KOPT-K1 (cell line): Measurements from ENCODE around the gene EPHB6.
A peak's percentile ranks its signal among the peaks of the same experiment; 100 is the strongest.

Source experiments
- H3K27ac ChIP-seq: fragments of 200-600 bp; sonication (generic); 2 replicates; pipeline ENCODE4 v1.5.1; 2016; ENCODE audit warnings: antibody characterized with exemption, mild to moderate bottlenecking, low read depth, low read length; ENCODE audit not compliant: poor library complexity, severe bottlenecking
- H3K36me3 ChIP-seq: fragments of 200-600 bp; sonication (generic); 2 replicates; pipeline ENCODE4 v1.5.1; 2017; ENCODE audit warnings: antibody characterized with exemption, mild to moderate bottlenecking, low read length, moderate library complexity; ENCODE audit not compliant: insufficient read depth
- H3K9me3 ChIP-seq: fragments of 200-600 bp; sonication (generic); 2 replicates; pipeline ENCODE4 v1.5.1; 2017; ENCODE audit warnings: antibody characterized with exemption, low read length, mild to moderate bottlenecking; ENCODE audit not compliant: insufficient read depth, poor library complexity, severe bottlenecking

EPHB6 gene, protein sequence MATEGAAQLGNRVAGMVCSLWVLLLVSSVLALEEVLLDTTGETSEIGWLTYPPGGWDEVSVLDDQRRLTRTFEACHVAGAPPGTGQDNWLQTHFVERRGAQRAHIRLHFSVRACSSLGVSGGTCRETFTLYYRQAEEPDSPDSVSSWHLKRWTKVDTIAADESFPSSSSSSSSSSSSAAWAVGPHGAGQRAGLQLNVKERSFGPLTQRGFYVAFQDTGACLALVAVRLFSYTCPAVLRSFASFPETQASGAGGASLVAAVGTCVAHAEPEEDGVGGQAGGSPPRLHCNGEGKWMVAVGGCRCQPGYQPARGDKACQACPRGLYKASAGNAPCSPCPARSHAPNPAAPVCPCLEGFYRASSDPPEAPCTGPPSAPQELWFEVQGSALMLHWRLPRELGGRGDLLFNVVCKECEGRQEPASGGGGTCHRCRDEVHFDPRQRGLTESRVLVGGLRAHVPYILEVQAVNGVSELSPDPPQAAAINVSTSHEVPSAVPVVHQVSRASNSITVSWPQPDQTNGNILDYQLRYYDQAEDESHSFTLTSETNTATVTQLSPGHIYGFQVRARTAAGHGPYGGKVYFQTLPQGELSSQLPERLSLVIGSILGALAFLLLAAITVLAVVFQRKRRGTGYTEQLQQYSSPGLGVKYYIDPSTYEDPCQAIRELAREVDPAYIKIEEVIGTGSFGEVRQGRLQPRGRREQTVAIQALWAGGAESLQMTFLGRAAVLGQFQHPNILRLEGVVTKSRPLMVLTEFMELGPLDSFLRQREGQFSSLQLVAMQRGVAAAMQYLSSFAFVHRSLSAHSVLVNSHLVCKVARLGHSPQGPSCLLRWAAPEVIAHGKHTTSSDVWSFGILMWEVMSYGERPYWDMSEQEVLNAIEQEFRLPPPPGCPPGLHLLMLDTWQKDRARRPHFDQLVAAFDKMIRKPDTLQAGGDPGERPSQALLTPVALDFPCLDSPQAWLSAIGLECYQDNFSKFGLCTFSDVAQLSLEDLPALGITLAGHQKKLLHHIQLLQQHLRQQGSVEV

DNA sequence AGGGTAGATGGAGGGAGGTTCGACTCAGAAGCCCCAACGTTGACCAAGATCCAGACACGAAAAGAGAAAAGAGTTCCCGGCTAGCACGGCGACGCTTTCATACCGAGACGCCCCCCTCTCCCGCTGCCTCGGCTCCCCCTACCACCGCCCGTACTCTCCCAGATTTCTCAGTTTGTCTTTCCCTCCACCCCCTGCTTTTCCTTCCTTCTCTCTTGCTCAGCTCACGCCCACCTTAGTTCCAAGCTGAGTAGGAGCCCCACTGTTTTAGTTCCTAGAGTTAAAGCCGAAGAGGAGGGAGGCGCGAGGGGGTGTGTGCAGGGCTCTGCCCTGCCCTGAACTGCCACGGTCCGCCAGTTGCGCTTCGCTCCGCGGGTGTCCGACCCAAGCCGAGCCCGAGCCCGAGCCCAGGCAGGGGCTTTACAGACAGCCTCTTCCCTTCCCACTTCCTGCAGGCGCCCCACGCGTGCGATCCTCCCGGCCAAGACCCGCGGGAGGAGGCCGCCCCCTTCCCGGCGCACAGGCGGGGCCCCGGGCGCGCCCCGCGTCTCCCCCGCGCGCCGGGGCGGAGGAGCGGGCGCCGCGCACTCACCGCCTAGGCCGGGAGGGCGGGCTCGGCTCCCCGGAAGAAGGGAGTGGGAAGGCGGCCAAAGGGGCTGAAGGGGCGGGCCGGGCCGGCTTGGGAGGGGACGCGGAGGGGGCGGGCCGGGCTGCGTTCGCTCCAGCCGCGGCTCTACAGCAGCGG, at the start of gene EPHB6:
Gene EPHB6 (plus strand): TSS at position 705 of the 742 bp plus-strand sequence. CDS start 8,152 bp downstream, outside the sequence.
- H3K36me3 ChIP-seq, result peaks cover 18% of the 10 kb centered on the region
- no peaks in the 10 kb centered on the region for H3K9me3 ChIP-seq
- H3K27ac ChIP-seq, result peak within 1 kb of the TSS; percentile 75

DNA sequence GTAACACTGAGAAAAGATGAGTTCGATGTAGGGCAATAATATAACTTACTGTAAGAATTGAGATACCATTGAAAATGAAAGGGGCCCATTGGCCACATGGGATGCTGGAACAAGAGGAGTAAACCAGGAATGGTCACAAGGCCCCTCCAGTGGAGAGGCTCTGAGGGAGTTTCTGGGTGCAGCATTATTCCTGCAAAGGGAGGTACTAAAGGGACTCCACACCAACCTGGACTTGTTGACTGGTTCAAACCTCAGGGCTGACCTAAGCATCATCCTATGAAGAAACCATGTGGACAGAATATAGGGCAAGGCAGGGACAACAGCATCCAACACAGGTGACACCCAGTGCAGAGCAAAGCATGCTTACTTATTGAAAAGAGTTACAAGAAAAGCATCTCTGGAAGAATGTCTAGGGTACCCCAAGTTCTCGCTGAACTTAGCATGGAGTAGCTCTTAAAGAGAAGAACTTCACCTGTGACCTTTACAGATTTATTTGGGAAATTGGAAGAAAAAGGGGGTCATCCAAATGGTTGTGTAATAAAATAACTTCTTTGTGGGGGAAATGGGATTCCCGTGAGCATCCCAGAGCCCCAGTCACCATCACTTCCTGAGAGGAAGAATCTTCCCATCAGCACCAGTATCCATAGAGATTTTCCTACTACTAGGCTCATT, 49.4 kb upstream of the EPHB6 start:
- Histone ChIP-seq H3K27ac (peak overlapping the region; percentile 100), H3K36me3 (peaks cover 39% of the 10 kb centered on the region), H3K9me3 (no peaks in the 10 kb centered on the region)

DNA sequence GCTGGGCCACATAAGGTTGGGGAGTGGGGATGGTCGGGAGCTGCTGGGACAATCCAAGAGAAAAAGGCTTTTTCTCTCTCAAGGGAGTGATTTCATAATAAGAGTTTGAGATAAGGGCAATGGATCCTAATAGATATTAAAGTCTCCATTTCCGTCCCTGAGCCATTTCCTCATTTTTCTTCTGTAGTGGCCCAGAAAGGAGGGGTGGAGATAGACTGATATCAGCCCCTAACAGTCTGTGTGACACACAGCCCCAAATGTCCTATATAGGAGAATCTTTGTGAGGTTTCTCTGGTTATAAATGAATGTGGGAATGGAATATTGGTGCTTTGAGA, 48.9 kb upstream of the EPHB6 start:
- Histone ChIP-seq H3K36me3 (peaks cover 34% of the 10 kb centered on the region), H3K9me3 (no peaks in the 10 kb centered on the region), H3K27ac (peak overlapping the region; percentile 100)

DNA sequence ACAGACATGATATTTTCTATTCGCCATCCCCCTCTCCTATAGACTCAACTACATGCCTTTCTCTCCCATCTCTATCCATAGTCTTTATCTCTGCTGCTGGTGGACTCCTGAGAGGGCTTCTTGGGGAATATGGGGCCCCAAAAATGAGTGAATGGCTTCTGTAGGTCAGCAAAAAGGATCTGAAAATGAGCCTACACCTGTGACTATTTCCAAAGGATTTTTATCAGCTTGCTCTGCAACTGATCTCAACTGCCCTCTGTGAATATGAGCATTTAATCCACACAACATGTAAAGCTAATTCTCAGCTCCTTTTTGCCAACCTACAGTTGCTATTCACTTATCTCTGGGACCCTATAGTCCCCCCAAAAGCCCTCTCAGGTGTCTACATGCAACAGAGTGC, 47.9 kb upstream of the EPHB6 start:
- Histone ChIP-seq H3K36me3 (peaks cover 25% of the 10 kb centered on the region), H3K27ac (peak overlapping the region; percentile 100), H3K9me3 (no peaks in the 10 kb centered on the region)

DNA sequence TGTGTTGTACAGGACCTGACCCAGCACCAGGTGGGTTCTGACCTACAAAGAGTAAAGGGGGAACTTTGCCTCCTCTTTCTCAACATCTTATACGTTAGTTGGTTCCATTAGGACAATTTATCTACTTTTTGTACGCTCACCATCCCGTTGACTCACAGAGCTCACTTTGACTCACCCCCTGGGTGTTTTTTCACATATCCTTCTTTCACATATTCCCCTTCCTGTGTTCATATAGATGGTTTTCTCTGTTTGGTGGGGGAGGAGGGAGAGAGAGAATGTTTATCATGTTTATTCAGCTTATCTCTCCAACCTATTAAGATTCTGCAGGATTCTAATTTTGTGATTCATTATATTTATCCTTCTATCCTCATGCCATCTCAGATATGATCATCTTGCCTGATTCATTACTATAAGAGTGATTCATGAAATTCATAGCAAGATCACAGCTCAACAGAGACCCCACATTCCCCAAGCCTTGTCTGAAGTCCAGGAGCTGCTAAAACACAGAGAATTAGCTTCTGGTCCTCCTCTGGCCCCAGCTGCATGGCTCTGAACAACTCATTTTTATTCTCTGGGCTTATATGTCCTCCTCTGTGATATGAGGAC, 46.9 kb upstream of the EPHB6 start:
- H3K36me3 ChIP-seq, result peaks cover 15% of the 10 kb centered on the region
- H3K27ac ChIP-seq, result peak overlapping the region; percentile 100
- no peaks in the 10 kb centered on the region for H3K9me3 ChIP-seq

DNA sequence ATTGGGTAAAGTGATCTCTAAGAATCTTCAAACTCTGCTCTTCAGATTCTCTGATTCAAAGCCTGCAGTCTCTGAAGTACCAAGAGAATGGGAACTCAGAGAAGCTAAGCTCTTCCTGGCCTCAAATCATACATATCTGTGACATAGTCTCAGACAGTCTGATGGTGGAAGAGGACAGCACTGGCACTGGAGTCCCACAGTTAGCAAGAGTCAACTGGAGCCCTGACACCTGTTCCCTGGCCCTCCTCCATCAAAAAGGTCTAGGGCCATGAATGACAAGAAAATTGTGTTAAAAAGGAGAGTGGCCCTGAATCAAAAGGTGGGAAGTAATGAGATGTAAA, 46.4 kb upstream of the EPHB6 start:
- no peaks in the 10 kb centered on the region for H3K9me3 ChIP-seq
- peak overlapping the region; percentile 100 for H3K27ac ChIP-seq
- peaks cover 11% of the 10 kb centered on the region for H3K36me3 ChIP-seq

DNA sequence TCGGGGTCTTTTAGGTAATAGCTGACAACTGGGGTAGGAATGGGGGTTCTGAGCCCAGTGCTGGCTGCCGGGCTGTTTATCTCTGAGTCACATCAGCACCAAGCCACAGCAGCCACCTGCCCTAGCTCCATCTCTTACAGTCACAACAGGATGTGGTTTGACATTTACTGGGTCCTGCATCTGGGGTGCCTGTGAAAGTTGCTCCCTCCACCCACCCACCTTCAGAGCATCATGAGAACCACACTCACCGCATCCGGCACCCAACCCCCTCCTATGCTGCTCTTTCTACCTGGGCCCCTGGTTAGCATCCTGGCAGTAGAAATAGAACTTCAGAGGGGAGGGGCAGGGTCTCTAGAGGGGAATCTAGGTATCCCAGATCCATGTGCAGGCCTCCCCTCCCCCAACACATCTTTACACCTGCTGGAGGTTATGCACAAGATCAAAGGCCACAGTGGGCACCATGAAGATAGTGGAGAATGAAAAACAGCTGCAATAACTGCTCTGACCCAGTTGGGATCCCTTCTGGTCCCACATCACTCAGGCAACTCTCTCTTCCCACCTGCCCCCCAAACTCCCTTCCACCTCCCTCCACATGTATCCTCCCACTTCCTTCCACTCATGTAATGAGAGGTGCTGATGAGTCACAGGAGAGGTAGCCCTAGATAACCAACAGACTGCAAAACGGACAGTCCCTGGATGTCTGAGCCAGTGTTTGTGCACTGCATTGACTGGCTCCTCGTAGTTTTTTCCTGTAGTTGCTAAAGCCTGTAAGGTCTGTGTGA, 45.9 kb upstream of the EPHB6 start:
- peak overlapping the region; percentile 100 for H3K27ac ChIP-seq
- peaks cover 5% of the 10 kb centered on the region for H3K36me3 ChIP-seq
- no peaks in the 10 kb centered on the region for H3K9me3 ChIP-seq

DNA sequence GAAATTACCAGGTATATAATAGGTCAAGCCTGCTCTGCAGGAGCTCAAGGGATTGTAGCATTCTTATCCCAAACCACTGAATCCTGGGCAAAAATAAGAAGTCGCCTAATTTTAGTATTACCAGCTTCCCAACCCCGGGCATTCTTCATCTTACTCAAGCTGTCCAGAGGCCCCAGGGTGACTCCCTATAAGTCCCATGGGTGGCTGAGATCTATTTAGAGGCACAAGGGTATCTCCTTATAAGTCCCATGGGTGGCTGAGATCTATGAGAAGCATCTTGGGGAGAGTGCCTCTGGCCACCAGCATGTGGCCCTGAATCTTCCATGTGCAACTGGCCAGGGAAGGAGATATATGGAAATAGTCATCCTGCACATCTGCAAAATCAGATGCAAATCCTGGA, 45.2 kb upstream of the EPHB6 start:
- H3K9me3 ChIP-seq, result no peaks in the 10 kb centered on the region
- no peaks in the 10 kb centered on the region for H3K36me3 ChIP-seq
- peak overlapping the region; percentile 100 for H3K27ac ChIP-seq

DNA sequence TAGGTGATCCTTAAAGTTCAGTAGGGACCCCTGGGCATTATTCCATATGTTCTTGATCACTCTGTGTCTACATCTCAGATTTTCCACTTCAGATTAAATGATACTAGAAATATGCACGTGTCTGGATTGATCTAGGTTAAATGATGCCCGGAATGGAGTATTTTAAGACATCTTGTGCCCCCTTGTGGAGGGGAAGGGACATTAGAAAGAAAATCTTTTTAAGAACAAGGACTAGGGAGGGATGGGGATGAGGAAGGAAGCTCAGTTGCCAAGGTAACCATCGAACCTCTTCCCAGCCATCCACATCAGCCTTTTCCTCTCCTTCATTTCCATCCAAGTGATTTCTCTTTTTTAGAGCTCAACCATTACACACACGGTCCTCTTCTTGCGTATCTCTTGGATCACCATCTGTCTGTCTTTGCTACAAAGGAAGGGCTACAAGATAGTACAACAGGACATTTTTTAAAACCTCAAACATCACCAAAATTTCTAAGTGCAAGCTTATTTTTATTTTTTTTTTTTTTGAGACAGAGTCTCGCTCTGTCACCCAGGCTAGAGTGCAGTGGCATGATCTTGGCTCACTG, 43.6 kb upstream of the EPHB6 start:
- Histone ChIP-seq H3K36me3 (peaks cover 5% of the 10 kb centered on the region; the same call in 1 of the 2 replicates), H3K9me3 (no peaks in the 10 kb centered on the region), H3K27ac (peak overlapping the region; percentile 100)

DNA sequence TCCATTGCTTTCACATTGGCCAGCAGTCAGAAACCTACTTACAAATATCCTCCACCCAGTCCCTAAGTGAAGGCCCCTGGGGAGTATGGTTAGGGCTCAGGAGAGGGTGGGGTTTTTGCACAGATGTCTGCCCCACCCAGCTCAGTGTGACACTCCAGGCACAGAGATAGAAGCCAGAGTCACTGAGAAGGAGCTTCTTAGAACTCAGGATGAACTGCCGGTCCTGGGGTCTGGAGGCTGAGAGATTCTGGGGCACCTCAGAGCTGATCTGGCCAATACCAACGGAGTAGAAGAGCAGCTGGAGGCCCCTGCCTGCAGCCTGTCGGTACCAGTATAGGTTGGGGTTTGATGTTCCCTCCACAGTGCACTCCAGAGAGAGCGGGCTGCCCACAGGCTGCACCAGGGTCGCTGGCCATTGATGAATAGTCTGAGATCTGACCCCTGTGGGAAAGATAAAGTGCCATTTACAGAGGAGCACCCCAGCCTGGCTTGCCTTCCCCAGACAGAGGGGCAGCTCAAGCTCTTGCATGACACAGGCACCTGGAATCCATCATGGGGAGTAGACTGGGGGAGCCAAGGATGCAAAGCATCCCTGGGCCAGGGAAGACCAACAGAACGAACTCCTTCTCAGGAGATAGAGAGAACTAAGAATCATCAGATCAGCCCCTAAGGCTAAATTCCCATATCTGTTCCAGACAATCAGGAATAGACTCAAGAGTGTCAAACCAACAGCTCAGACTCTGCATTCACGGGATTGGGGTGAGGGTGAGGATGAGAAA, 42.2 kb upstream of the EPHB6 start:
- H3K36me3 ChIP-seq, result peaks cover 11% of the 10 kb centered on the region; the same call in 1 of the 2 replicates
- no peaks in the 10 kb centered on the region for H3K9me3 ChIP-seq
- H3K27ac ChIP-seq, result peak overlapping the region; percentile 100

DNA sequence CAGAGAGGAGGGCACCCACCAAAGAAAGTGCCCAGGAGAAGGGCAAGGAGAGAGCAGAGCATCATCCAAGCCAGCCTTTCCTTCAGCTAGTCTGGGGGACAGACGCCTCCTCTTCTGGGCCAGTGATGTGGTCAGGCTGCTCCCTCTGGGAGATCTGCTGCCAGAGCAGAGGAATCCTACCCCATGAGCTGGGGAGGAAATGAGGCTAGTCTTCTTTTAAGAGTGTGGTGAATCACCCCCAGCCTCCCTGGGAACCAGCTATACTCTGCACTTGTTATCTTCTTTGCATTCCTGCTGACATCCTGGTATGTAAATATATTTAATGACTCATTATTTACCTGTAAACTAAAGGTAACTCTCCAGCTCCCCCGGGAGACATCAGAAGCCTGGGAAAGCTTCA, 41.6 kb upstream of the EPHB6 start:
- Histone ChIP-seq H3K9me3 (no peaks in the 10 kb centered on the region), H3K36me3 (peaks cover 11% of the 10 kb centered on the region; the same call in 1 of the 2 replicates), H3K27ac (peak overlapping the region; percentile 100)

DNA sequence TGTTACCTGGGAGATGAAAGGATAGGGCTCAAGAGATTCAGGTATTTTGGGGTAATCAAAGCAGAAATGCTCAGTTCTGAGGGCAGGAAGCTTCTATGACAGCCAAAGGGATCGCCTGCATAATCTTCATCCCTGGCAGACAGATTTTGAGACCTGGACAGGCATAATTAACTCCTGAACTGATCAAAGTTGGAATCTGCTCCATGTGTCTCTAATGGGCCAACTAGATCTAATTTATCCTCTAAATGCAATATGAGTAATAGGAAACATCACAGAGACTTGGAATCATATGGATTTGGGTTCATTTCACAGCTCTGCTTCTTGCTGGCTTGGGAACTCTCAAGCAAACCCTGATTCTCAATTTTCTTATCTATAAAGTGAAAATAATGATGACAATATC, 41.2 kb upstream of the EPHB6 start:
- Histone ChIP-seq H3K36me3 (peaks cover 11% of the 10 kb centered on the region; the same call in 1 of the 2 replicates), H3K9me3 (no peaks in the 10 kb centered on the region), H3K27ac (peak overlapping the region; percentile 100)
